Gastroesophageal sphincter (tissue), 4 donors: ENCODE measurements around the gene GRIP2. TPM values are rescaled to one million over a fixed set of nuclear protein-coding genes. Genes with fewer than 3 reads are reported as not detected.

Source experiments
- ATAC-seq: fragments of 150-250 bp; one replicate; pipeline ENCODE4 v1.9.1; 2016; ENCODE audit warnings: mild to moderate bottlenecking, moderate library complexity
- H3K27ac ChIP-seq, 4 donors: fragments of 200-600 bp; sonication (generic) in 3 of 4; 1 replicate in 3 of 4; 2 replicates in 1 of 4; pipeline ENCODE4 v1.5.1; 2016 to 2019
- H3K27me3 ChIP-seq: fragments of 200-600 bp; sonication (generic); one replicate; pipeline ENCODE4 v1.5.1; 2019
- H3K36me3 ChIP-seq, 2 donors: fragments of 200-600 bp; sonication (generic); one replicate each; pipeline ENCODE4 v1.5.1; 2019; ENCODE audit warnings: control low read depth in 1 of 2
- H3K4me1 ChIP-seq, 3 donors: fragments of 200-600 bp; sonication (generic); 1 replicate in 2 of 3; 2 replicates in 1 of 3; pipeline ENCODE4 v1.5.1; 2016 to 2019; ENCODE audit warnings: control low read depth in 2 of 3
- H3K4me3 ChIP-seq, 2 donors: fragments of 200-600 bp; sonication (generic); one replicate each; pipeline ENCODE4 v1.5.1; 2019; ENCODE audit warnings: mild to moderate bottlenecking in 1 of 2, moderate library complexity in 1 of 2
- H3K9me3 ChIP-seq, 3 donors: fragments of 200-600 bp; sonication (generic); one replicate each; pipeline ENCODE4 v1.5.1; 2017 to 2019; ENCODE audit warnings: control low read depth in 2 of 3
- CTCF ChIP-seq, 4 experiments: fragments of 200-600 bp in 2 of 4; fragments of 450-650 bp in 2 of 4; sonication (generic) in 1 of 4; IDR thresholded peaks; one replicate each; pipeline ENCODE4 v1.5.1; 2017 to 2019; ENCODE audit warnings: antibody characterized with exemption in 4 of 4, mild to moderate bottlenecking in 2 of 4, moderate library complexity in 2 of 4
- EP300 ChIP-seq: sonication (generic); formaldehyde crosslinking; IDR thresholded peaks from one replicate; pipeline ENCODE4 v1.6.1; 2017; ENCODE audit warnings: antibody characterized with exemption, mild to moderate bottlenecking
- POLR2A ChIP-seq, 2 donors: fragments of 450-650 bp; IDR thresholded peaks; one replicate each; pipeline ENCODE4 v1.6.1; 2017; ENCODE audit warnings: antibody characterized with exemption in 2 of 2, mild to moderate bottlenecking in 2 of 2, moderate library complexity in 1 of 2
- POLR2AphosphoS5 ChIP-seq: sonication (generic); formaldehyde crosslinking; IDR thresholded peaks from one replicate; pipeline ENCODE4 v1.6.1; 2017; ENCODE audit warnings: antibody characterized with exemption
- WGBS, 2 donors: methylation state at CpG; one replicate each; pipeline ENCODE4 v1.1.5; 2018; ENCODE audit warnings: low coverage in 1 of 2; 5-methylcytosine and 5-hydroxymethylcytosine counted together
- total RNA-seq, 4 donors: library from RNA; depleted of rRNA; stranded (reverse); fragments of >200 nt; gene quantifications; one replicate each; pipeline ENCODE4 v1.1.0, GENCODE V29; 2016

Gene GRIP2
- total RNA-seq, 4 donors from 2014 or later, result 0.27 to 1.6 (median 0.72) TPM

GRCh38 chr3:14487086-14487485, 53.1 kb downstream of the GRIP2 start:
- H3K36me3 ChIP-seq, result peaks cover 0 to 60% of the 10 kb centered on the region in 2 donors
- TF ChIP-seq CTCF (IDR thresholded peaks at IDR 0.05) (no peak), POLR2AphosphoS5 (no peak), EP300 (no peak), POLR2A (IDR thresholded peaks at IDR 0.05) (no peak)
- ATAC-seq, result no peak

GRCh38 chr3:14486460-14486859, 53.7 kb downstream of the GRIP2 start:
- H3K27me3 ChIP-seq, result no peaks in the 10 kb centered on the region
- H3K9me3 ChIP-seq, result no peaks in the 10 kb centered on the region
- peaks cover 0 to 66% of the 10 kb centered on the region in 2 donors for H3K36me3 ChIP-seq
- peaks cover 0 to 31% (median 5%) of the 10 kb centered on the region in 3 donors for H3K4me1 ChIP-seq
- no peak overlapping the region for H3K4me3 ChIP-seq
- TF ChIP-seq CTCF (IDR thresholded peaks at IDR 0.05), result no peak
- no peak for TF ChIP-seq EP300
- TF ChIP-seq POLR2A (IDR thresholded peaks at IDR 0.05), result no peak
- TF ChIP-seq POLR2AphosphoS5, result no peak
- WGBS, 2 donors, result 96 to 100% methylated on average over 3 to 5 of the region's 5 CpGs
- ATAC-seq, result no peak
- H3K27ac ChIP-seq, result no peak overlapping the region

More at GRCh38 chr3:14487086-14487485, 53.1 kb downstream of the GRIP2 start:
- Histone ChIP-seq H3K4me3 (no peak overlapping the region), H3K27me3 (no peaks in the 10 kb centered on the region), H3K9me3 (no peaks in the 10 kb centered on the region), H3K27ac (no peak overlapping the region), H3K4me1 (peaks cover 0 to 25% (median 1%) of the 10 kb centered on the region in 3 donors)
- 100% methylated on average over 2 of the region's 8 CpGs for WGBS, 2 donors

GRCh38 chr3:14485981-14486380, 54.2 kb downstream of the GRIP2 start:
- Histone ChIP-seq H3K4me3 (no peak overlapping the region), H3K27ac (no peak overlapping the region), H3K9me3 (no peaks in the 10 kb centered on the region), H3K36me3 (peaks cover 0 to 71% of the 10 kb centered on the region in 2 donors), H3K27me3 (no peaks in the 10 kb centered on the region), H3K4me1 (peaks cover 0 to 36% (median 5%) of the 10 kb centered on the region in 3 donors)
- 100% methylated on average over 1 to 2 of the region's 3 CpGs for WGBS, 2 donors
- TF ChIP-seq EP300 (no peak), POLR2A (IDR thresholded peaks at IDR 0.05) (no peak), POLR2AphosphoS5 (no peak), CTCF (IDR thresholded peaks at IDR 0.05) (no peak)
- ATAC-seq, result no peak

- H3K9me3 ChIP-seq, result no peaks in the 10 kb centered on the region
- H3K27ac ChIP-seq, result no peak overlapping the region
- TF ChIP-seq POLR2AphosphoS5 (no peak), EP300 (no peak), CTCF (IDR thresholded peaks at IDR 0.05) (no peak), POLR2A (IDR thresholded peaks at IDR 0.05) (no peak)
- 88% methylated on average over 3 of the region's 17 CpGs; no CpG with 5 or more reads in 1 of the 2 donors for WGBS, 2 donors
- H3K4me3 ChIP-seq, result no peak overlapping the region
- H3K4me1 ChIP-seq, result peaks cover 0 to 40% (median 5%) of the 10 kb centered on the region in 3 donors
- H3K36me3 ChIP-seq, result peaks cover 0 to 82% of the 10 kb centered on the region in 2 donors
- no peaks in the 10 kb centered on the region for H3K27me3 ChIP-seq
- ATAC-seq, result no peak
Measured at GRCh38 chr3:14484741-14485140, 55.4 kb downstream of the GRIP2 start.

GRCh38 chr3:14483286-14483685, 56.9 kb downstream of the GRIP2 start:
- Histone ChIP-seq H3K27me3 (no peaks in the 10 kb centered on the region), H3K27ac (no peak overlapping the region), H3K4me3 (no peak overlapping the region), H3K4me1 (peaks cover 0 to 31% (median 5%) of the 10 kb centered on the region in 3 donors), H3K36me3 (peaks cover 0 to 90% of the 10 kb centered on the region in 2 donors), H3K9me3 (no peaks in the 10 kb centered on the region)
- ATAC-seq, result no peak
- no CpG with 5 or more reads among the region's 1 CpG for WGBS, 2 donors
- TF ChIP-seq POLR2AphosphoS5, result no peak
- TF ChIP-seq EP300, result no peak
- TF ChIP-seq CTCF (IDR thresholded peaks at IDR 0.05), result no peak
- no peak for TF ChIP-seq POLR2A (IDR thresholded peaks at IDR 0.05)
